Keratinocyte (primary cell): ENCODE measurements around the gene RASD1. TPM values are rescaled to one million over a fixed set of nuclear protein-coding genes. Genes with fewer than 3 reads are reported as not detected.

Experiments
- DNase-seq: peaks from one replicate; pipeline ENCODE4 v3.0.0-alpha.2; 2011; ENCODE audit warnings: low read depth, missing footprints, low spot score
- FAIRE-seq: peaks from 2 replicates; lab custom pipeline; 2011; peaks lifted over from hg19 to GRCh38; lab: Jason Lieb, UNC
- H2AFZ ChIP-seq: 2 replicates; pipeline ENCODE4 v1.6.0; 2012; ENCODE audit warnings: low read length, control low read depth, inconsistent platforms; ENCODE audit not compliant: control insufficient read depth
- H3K27ac ChIP-seq: 2 replicates; pipeline ENCODE4 v1.5.1; 2011; ENCODE audit warnings: low read length; ENCODE audit not compliant: control insufficient read depth, insufficient read depth
- H3K27me3 ChIP-seq: 3 replicates; pipeline ENCODE4 v1.6.0; 2011; ENCODE audit warnings: low read length; ENCODE audit not compliant: control insufficient read depth, insufficient read depth; ENCODE audit errors: extremely low read depth
- H3K36me3 ChIP-seq, 2 experiments: 2 replicates in 1 of 2; 3 replicates in 1 of 2; pipeline ENCODE4 v1.5.1; 2011; ENCODE audit warnings: low read length in 2 of 2, mild to moderate bottlenecking in 1 of 2; ENCODE audit not compliant: control insufficient read depth in 2 of 2, insufficient read depth in 2 of 2; ENCODE audit errors: extremely low read depth in 1 of 2
- H3K4me1 ChIP-seq: 3 replicates; pipeline ENCODE4 v1.5.1; 2011; ENCODE audit warnings: low read length; ENCODE audit not compliant: control insufficient read depth, insufficient read depth; ENCODE audit errors: extremely low read depth
- H3K4me2 ChIP-seq: 3 replicates; pipeline ENCODE4 v1.6.0; 2011; ENCODE audit warnings: low read depth, low read length; ENCODE audit not compliant: control insufficient read depth, insufficient read depth; ENCODE audit errors: extremely low read depth
- H3K4me3 ChIP-seq, 3 experiments: fragments of 200-600 bp in 1 of 3; sonication (generic) in 1 of 3; 2 replicates in 2 of 3; 3 replicates in 1 of 3; pipeline ENCODE4 v1.5.1; 2011 to 2016; ENCODE audit warnings: low read length in 3 of 3, mild to moderate bottlenecking in 3 of 3, control low read depth in 2 of 3, inconsistent platforms in 1 of 3, low read depth in 1 of 3, mixed read lengths in 1 of 3, mixed run types in 1 of 3, moderate library complexity in 1 of 3; ENCODE audit not compliant: control insufficient read depth in 2 of 3, insufficient read depth in 2 of 3; ENCODE audit errors: extremely low read depth in 1 of 3
- H3K79me2 ChIP-seq: 2 replicates; pipeline ENCODE4 v1.6.0; 2012; ENCODE audit warnings: low read length; ENCODE audit not compliant: control insufficient read depth, insufficient read depth
- H3K9ac ChIP-seq: 3 replicates; pipeline ENCODE4 v1.6.0; 2011; ENCODE audit warnings: low read length; ENCODE audit not compliant: control insufficient read depth, insufficient read depth; ENCODE audit errors: extremely low read depth
- H3K9me1 ChIP-seq: 3 replicates; pipeline ENCODE4 v1.6.0; 2011; ENCODE audit warnings: low read length; ENCODE audit not compliant: control insufficient read depth, insufficient read depth; ENCODE audit errors: extremely low read depth
- H3K9me3 ChIP-seq: 2 replicates; pipeline ENCODE4 v1.5.1; 2012; ENCODE audit warnings: low read depth, low read length; ENCODE audit not compliant: control insufficient read depth
- H4K20me1 ChIP-seq: 3 replicates; pipeline ENCODE4 v1.6.0; 2011; ENCODE audit warnings: low read length; ENCODE audit not compliant: control insufficient read depth, insufficient read depth; ENCODE audit errors: extremely low read depth
- CTCF ChIP-seq, 3 experiments: IDR thresholded peaks in 1 of 3; conservative IDR thresholded peaks in 1 of 3; optimal IDR thresholded peaks in 1 of 3; 2 replicates in 2 of 3; 3 replicates in 1 of 3; pipeline versions ENCODE3 to v1.5.1; 2011; ENCODE audit warnings: low read length in 3 of 3, mild to moderate bottlenecking in 3 of 3, moderate library complexity in 2 of 3, control low read depth in 1 of 3, inconsistent platforms in 1 of 3; ENCODE audit not compliant: insufficient read depth in 2 of 3; ENCODE audit errors: extremely low read depth in 1 of 3
- EZH2 ChIP-seq: IDR thresholded peaks from one replicate; pipeline ENCODE4 v1.6.1; 2012; ENCODE audit warnings: inconsistent platforms, mild to moderate bottlenecking, low read length, moderate library complexity
- dilution Hi-C: fragments of 300-500 bp; cut with MboI; formaldehyde crosslinking; loops from one replicate; pipeline ENCODE4 v1.7.0; 2020; ENCODE audit warnings: low sequenced_read_pairs; ENCODE audit not compliant: extremely low pct_ligation_motif_present
- polyA plus RNA-seq, 5 experiments: library from polyadenylated mRNA; depleted of rRNA in 3 of 5; stranded (reverse) in 3 of 5; stranded (forward) in 1 of 5; unstranded in 1 of 5; fragments of >200 nt; gene quantifications; 1 replicate in 1 of 5; 2 replicates in 3 of 5; 3 replicates in 1 of 5; pipeline versions ENCODE4 v1.2.1 to v1.2.3, GENCODE V29; 2011 to 2012; ENCODE audit warnings: missing spikeins in 2 of 5, low read depth in 1 of 5, low replicate concordance in 1 of 5

The RASD1 gene
- polyA plus RNA-seq, 1 donor (not counting 4 experiments of a cell fraction or from before 2014, with no cell fraction given) = 0.20 TPM

GRCh38 chr17:17505610-17506171, 9.5 kb upstream of the RASD1 start:
- DNase-seq (no peak), FAIRE-seq (no peak)
- no peak overlapping the region for H3K9ac ChIP-seq
- H3K9me1 ChIP-seq = no peaks in the 10 kb centered on the region
- no peak overlapping the region for H2AFZ ChIP-seq
- peaks cover 10% of the 10 kb centered on the region for H4K20me1 ChIP-seq
- no peaks in the 10 kb centered on the region for H3K4me1 ChIP-seq
- dilution Hi-C loops = no loop called here
- no peak for TF ChIP-seq CTCF (optimal IDR thresholded peaks at IDR 0.05 in 1 of 3, IDR thresholded peaks at IDR 0.05 in 1 of 3, conservative IDR thresholded peaks at IDR 0.05 in 1 of 3; ENCODE audit: extremely low read depth in 1 of 3, insufficient read depth in 2 of 3, low read length in 3 of 3)
- no peak for TF ChIP-seq EZH2
- H3K9me3 ChIP-seq = no peaks in the 10 kb centered on the region
- H3K36me3 ChIP-seq = no peaks in the 10 kb centered on the region
- H3K27me3 ChIP-seq = peaks cover 47% of the 10 kb centered on the region
- H3K4me3 ChIP-seq = no peak overlapping the region
- no peaks in the 10 kb centered on the region for H3K79me2 ChIP-seq
- no peak overlapping the region for H3K4me2 ChIP-seq
- no peak overlapping the region for H3K27ac ChIP-seq

GRCh38 chr17:17505151-17505550, 9.0 kb upstream of the RASD1 start:
- Histone ChIP-seq H3K27ac (no peak overlapping the region), H3K27me3 (peaks cover 44% of the 10 kb centered on the region), H3K4me2 (no peak overlapping the region), H3K4me1 (no peaks in the 10 kb centered on the region), H3K9me3 (no peaks in the 10 kb centered on the region), H3K9ac (no peak overlapping the region), H3K79me2 (no peaks in the 10 kb centered on the region), H3K36me3 (no peaks in the 10 kb centered on the region), H2AFZ (no peak overlapping the region), H3K9me1 (no peaks in the 10 kb centered on the region), H4K20me1 (peaks cover 10% of the 10 kb centered on the region), H3K4me3 (no peak overlapping the region)
- TF ChIP-seq EZH2 = no peak
- no peak for TF ChIP-seq CTCF (optimal IDR thresholded peaks at IDR 0.05 in 1 of 3, IDR thresholded peaks at IDR 0.05 in 1 of 3, conservative IDR thresholded peaks at IDR 0.05 in 1 of 3; ENCODE audit: extremely low read depth in 1 of 3, insufficient read depth in 2 of 3, low read length in 3 of 3)
- dilution Hi-C loops = no loop called here
- DNase-seq (no peak), FAIRE-seq (no peak)
